Measurements from ENCODE around the gene TNK2. TPM values are rescaled to one million over a fixed set of nuclear protein-coding genes. Genes with fewer than 3 reads are reported as not detected.

The TNK2 gene
- polyA plus RNA-seq, 2 of the 4 experiments (the other 2 are of a cell fraction), result 2.2 to 12.5 TPM

GRCh38 chr3:195897853-195898415 lies 10.4 kb downstream of the TNK2 start (continued):
- TF ChIP-seq BHLHE40 (IDR thresholded peaks at IDR 0.05; ENCODE audit: low read depth, low read length) (no peak), MAFK (IDR thresholded peaks at IDR 0.05; ENCODE audit: partially characterized antibody) (no peak), RAD21 (conservative IDR thresholded peaks at IDR 0.05 in 1 of 2, IDR thresholded peaks at IDR 0.05 in 1 of 2) (no peak), EP300 (IDR thresholded peaks at IDR 0.05) (no peak), NPAS2 (CRISPR knock-in tag; IDR thresholded peaks at IDR 0.05; ENCODE audit: borderline replicate concordance) (no peak), ESRRA (IDR thresholded peaks at IDR 0.05; ENCODE audit: borderline replicate concordance, low read length) (no peak), FOSB (CRISPR knock-in tag; IDR thresholded peaks at IDR 0.05) (no peak), CHD4 (IDR thresholded peaks at IDR 0.05; ENCODE audit: borderline replicate concordance) (no peak), JUNB (IDR thresholded peaks at IDR 0.05) (no peak), TP53 (CRISPR knock-in tag; IDR thresholded peaks at IDR 0.05) (no peak)

GRCh38 chr3:195897081-195897852 lies 11.1 kb downstream of the TNK2 start:
- ChIA-PET POLR2A (interaction anchor here (1.3 kb wide), 1 partner anchor 18 kb away, joined by 3 read pairs; no protein-coding TSS in a partner anchor), CTCF (interaction anchor here (5.7 to 15.1 kb wide), 4 partner anchors 10 to 43 kb away, joined by 54 to 207 read pairs (median 170); partner anchors contain the start of gene TNK2)
- no peak for FAIRE-seq
- TF ChIP-seq, protein P1, sequence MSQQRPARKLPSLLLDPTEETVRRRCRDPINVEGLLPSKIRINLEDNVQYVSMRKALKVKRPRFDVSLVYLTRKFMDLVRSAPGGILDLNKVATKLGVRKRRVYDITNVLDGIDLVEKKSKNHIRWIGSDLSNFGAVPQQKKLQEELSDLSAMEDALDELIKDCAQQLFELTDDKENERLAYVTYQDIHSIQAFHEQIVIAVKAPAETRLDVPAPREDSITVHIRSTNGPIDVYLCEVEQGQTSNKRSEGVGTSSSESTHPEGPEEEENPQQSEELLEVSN (IDR thresholded peaks at IDR 0.05; ENCODE audit: borderline replicate concordance, low read depth), result no peak
- TF ChIP-seq ESRRA (IDR thresholded peaks at IDR 0.05; ENCODE audit: borderline replicate concordance, low read length), result no peak
- TF ChIP-seq PBX3 (IDR thresholded peaks at IDR 0.05), result no peak
- H3K4me3 ChIP-seq, result no peak overlapping the region
- H3K9me3 ChIP-seq, result no peaks in the 10 kb centered on the region
- H3K4me2 ChIP-seq, result peak overlapping the region; percentile 95
- H3K4me1 ChIP-seq, result peaks cover 18% of the 10 kb centered on the region
- 71% methylated on average over 7 of the region's 10 CpGs for WGBS (ENCODE audit: missing lambda C conversion rate)
- H3K27ac ChIP-seq, result peak overlapping the region; percentile 91 to 96; a peak in 4 of 6 replicates
- ATAC-seq, result peak; percentile 10 to 20; a peak in 5 of 6 replicates
- peak; percentile 29 to 30 for DNase-seq (ENCODE audit: low read depth in 1 of 2, low spot score in 1 of 2)

DNA sequence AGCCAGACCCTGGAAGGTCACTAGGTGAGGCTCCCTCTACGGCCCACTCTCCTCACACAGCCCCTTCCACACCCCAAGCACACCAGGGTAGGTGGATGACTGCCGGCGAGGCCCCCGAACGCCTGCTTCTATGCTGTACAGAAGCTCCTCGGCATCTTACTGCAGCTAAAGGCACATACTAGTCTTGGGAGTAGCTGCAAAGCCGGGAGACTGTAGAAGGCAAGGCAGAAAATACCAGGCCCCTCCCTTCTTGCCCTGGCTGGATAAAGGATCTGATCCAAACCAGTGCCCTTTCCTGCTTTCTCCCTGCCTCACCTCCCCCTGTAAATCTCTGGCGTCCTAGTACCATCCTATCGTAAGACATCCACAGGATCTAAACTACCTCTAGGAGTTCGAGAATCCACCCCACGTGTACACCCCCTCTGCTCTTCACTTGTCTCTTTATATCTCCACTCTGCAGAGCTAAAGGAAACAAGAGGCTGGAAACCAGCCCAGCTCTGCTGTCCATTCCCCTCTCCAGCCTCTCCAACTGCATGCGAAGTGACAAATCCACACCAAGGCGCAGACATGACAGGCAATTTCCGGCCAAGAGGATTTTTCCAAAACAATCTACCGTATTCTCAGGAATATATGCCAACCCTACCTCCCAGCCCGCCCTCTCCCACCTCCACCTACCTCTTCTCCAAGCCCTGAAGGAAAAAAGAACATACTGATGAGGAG lies 11.8 kb downstream of the TNK2 start:
- ATAC-seq (peak; percentile 29 to 30), FAIRE-seq (no peak), DNase-seq (ENCODE audit: low read depth in 1 of 2, low spot score in 1 of 2) (peak in 1 of 2 experiments; percentile 44)
- Histone ChIP-seq H3K4me1 (peaks cover 18% of the 10 kb centered on the region), H3K27ac (peak overlapping the region; percentile 91 to 96), H3K4me3 (peak overlapping the region; percentile 77), H3K4me2 (peak overlapping the region; percentile 95), H3K9me3 (no peaks in the 10 kb centered on the region)
- 7% methylated on average over 13 of the region's 16 CpGs for WGBS (ENCODE audit: missing lambda C conversion rate)
- TF ChIP-seq, protein P2, sequence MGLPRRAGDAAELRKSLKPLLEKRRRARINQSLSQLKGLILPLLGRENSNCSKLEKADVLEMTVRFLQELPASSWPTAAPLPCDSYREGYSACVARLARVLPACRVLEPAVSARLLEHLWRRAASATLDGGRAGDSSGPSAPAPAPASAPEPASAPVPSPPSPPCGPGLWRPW (IDR thresholded peaks at IDR 0.05), result no peak
- TF ChIP-seq BHLHE40 (IDR thresholded peaks at IDR 0.05; ENCODE audit: low read depth, low read length), result no peak
- CTCF ChIA-PET, result interaction anchor here (5.7 to 15.1 kb wide), 4 partner anchors 11 to 42 kb away, joined by 54 to 207 read pairs (median 170); partner anchors contain the start of gene TNK2
- POLR2A ChIA-PET, result interaction anchor here (1.3 kb wide), 1 partner anchor 18 kb away, joined by 3 read pairs; no protein-coding TSS in a partner anchor

DNA sequence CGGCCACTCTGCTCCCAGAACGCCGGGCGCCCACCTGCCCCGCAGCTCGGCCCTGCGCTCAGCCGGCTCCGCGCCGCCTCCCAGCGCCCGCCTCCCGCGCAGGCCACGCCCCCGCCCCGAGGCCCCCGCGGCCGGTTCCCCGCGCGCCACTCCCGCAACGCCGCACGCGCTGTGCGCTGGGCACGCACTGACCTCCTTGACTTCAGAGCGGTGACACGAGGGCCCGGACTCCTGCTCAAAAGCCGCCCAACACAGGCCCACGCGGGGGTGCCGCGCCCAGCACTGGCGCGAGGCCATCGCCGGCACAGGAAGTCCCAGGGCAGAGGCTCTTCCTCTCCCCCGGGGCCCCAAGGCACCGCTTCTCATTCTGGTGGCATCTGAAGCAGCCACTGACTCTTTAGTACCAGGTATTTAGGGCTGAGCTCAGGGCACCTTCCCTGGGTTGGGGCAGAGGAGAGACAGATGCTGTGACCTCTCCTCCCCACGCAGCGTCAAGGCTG lies 12.4 kb downstream of the TNK2 start:
- H3K4me1 ChIP-seq, result peaks cover 18% of the 10 kb centered on the region
- ATAC-seq (peak; percentile 61 to 71), FAIRE-seq (no peak), DNase-seq (ENCODE audit: low read depth in 1 of 2, low spot score in 1 of 2) (peak; percentile 30 to 41)
- TF ChIP-seq CHD4 (IDR thresholded peaks at IDR 0.05; ENCODE audit: borderline replicate concordance) (no peak), PHF8 (IDR thresholded peaks at IDR 0.05; ENCODE audit: borderline replicate concordance, low read depth) (no peak), POLR2A (IDR thresholded peaks at IDR 0.05; ENCODE audit: low read length) (no peak)
- TF ChIP-seq, protein P3, sequence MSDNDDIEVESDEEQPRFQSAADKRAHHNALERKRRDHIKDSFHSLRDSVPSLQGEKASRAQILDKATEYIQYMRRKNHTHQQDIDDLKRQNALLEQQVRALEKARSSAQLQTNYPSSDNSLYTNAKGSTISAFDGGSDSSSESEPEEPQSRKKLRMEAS (IDR thresholded peaks at IDR 0.05), result peak; percentile 64
- no peaks in the 10 kb centered on the region for H3K9me3 ChIP-seq
- CTCF ChIA-PET, result interaction anchor here (2.6 to 15.1 kb wide), 5 partner anchors 11 to 41 kb away, joined by 8 to 207 read pairs (median 134); partner anchors contain the start of gene TNK2
- peak overlapping the region; percentile 95 for H3K4me2 ChIP-seq
- POLR2A ChIA-PET, result interaction anchor here (1.3 kb wide), 1 partner anchor 19 kb away, joined by 3 read pairs; no protein-coding TSS in a partner anchor
- H3K27ac ChIP-seq, result peak overlapping the region; percentile 91 to 96
- WGBS (ENCODE audit: missing lambda C conversion rate), result no CpG with 5 or more reads among the region's 47 CpGs
- H3K4me3 ChIP-seq, result peak overlapping the region; percentile 77
